ENCODE results near the gene SLC23A2.

GRCh38 chr20:4802527-4802926, 198.8 kb downstream of the SLC23A2 start:
- TF ChIP-seq CTCF (IDR thresholded peaks at IDR 0.05) (no peak), POLR2A (IDR thresholded peaks at IDR 0.05) (no peak)
